Tibial nerve (tissue), 3 donors: ENCODE measurements around the gene FABP6.

ENCODE experiments used
- CTCF ChIP-seq, 5 experiments: fragments of 200-600 bp in 3 of 5; fragments of 450-650 bp in 2 of 5; sonication (generic) in 3 of 5; IDR thresholded peaks; one replicate each; pipeline ENCODE4 v1.5.1; 2016 to 2019; ENCODE audit warnings: antibody characterized with exemption in 5 of 5, mild to moderate bottlenecking in 3 of 5, moderate library complexity in 2 of 5
- POLR2A ChIP-seq, 2 donors: fragments of 450-650 bp; IDR thresholded peaks; one replicate each; pipeline ENCODE4 v1.6.1; 2017; ENCODE audit warnings: antibody characterized with exemption in 2 of 2, mild to moderate bottlenecking in 2 of 2, moderate library complexity in 2 of 2

- no peak for TF ChIP-seq CTCF (IDR thresholded peaks at IDR 0.05)
- TF ChIP-seq POLR2A (IDR thresholded peaks at IDR 0.05) = no peak
Measured at GRCh38 chr5:160266044-160266443, 36.7 kb downstream of the FABP6 start.
